ENCODE results near the gene LRRC27.

DNA sequence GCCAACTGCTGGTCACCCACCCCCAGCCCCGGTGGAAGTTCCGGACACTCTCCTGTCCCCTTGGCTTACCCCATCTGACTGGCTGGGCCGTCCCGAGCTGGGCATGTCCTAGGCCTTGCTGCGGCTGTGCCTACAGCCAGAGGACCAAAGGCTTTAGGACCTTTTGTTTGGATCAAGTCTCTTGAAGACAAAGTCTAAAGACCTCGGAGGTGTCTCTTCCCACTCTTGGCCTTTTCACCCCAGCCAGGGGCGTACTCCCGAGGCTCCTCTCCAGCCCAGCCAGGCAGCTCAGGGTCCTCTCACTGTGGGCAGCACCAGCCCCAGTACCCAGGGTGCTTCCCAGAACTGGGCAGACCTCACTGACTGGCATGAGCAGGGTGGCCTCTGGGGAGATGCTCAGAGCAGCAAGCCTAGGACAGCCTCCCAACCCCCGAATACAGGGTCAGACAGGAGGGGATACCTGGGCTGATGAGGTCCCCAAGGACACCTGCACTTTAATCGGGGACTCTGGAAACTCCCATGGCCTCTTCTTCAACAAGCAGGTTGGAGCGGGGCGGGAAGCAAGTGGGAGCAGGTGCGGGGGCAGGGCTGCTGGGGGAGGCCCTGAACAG, 62.3 kb downstream of the LRRC27 start:
- TF ChIP-seq, protein P1, sequence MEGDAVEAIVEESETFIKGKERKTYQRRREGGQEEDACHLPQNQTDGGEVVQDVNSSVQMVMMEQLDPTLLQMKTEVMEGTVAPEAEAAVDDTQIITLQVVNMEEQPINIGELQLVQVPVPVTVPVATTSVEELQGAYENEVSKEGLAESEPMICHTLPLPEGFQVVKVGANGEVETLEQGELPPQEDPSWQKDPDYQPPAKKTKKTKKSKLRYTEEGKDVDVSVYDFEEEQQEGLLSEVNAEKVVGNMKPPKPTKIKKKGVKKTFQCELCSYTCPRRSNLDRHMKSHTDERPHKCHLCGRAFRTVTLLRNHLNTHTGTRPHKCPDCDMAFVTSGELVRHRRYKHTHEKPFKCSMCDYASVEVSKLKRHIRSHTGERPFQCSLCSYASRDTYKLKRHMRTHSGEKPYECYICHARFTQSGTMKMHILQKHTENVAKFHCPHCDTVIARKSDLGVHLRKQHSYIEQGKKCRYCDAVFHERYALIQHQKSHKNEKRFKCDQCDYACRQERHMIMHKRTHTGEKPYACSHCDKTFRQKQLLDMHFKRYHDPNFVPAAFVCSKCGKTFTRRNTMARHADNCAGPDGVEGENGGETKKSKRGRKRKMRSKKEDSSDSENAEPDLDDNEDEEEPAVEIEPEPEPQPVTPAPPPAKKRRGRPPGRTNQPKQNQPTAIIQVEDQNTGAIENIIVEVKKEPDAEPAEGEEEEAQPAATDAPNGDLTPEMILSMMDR (conservative IDR thresholded peaks at IDR 0.05; ENCODE audit: low read depth, low read length), result no peak
- TF ChIP-seq RAD21 (IDR thresholded peaks at IDR 0.05; ENCODE audit: low read length) (no peak), MAFK (IDR thresholded peaks at IDR 0.05; ENCODE audit: low read depth, low read length) (no peak), FOS (IDR thresholded peaks at IDR 0.05; ENCODE audit: low read depth, low read length) (no peak), BHLHE40 (IDR thresholded peaks at IDR 0.05; ENCODE audit: low read depth, low read length) (no peak), POLR2A (IDR thresholded peaks at IDR 0.05; ENCODE audit: low read depth, low read length) (no peak)
- TF ChIP-seq, protein P2, sequence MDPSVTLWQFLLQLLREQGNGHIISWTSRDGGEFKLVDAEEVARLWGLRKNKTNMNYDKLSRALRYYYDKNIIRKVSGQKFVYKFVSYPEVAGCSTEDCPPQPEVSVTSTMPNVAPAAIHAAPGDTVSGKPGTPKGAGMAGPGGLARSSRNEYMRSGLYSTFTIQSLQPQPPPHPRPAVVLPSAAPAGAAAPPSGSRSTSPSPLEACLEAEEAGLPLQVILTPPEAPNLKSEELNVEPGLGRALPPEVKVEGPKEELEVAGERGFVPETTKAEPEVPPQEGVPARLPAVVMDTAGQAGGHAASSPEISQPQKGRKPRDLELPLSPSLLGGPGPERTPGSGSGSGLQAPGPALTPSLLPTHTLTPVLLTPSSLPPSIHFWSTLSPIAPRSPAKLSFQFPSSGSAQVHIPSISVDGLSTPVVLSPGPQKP (IDR thresholded peaks at IDR 0.05; ENCODE audit: borderline replicate concordance, low read depth, low read length), result no peak
- TF ChIP-seq, protein P3, sequence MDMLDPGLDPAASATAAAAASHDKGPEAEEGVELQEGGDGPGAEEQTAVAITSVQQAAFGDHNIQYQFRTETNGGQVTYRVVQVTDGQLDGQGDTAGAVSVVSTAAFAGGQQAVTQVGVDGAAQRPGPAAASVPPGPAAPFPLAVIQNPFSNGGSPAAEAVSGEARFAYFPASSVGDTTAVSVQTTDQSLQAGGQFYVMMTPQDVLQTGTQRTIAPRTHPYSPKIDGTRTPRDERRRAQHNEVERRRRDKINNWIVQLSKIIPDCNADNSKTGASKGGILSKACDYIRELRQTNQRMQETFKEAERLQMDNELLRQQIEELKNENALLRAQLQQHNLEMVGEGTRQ (IDR thresholded peaks at IDR 0.05; ENCODE audit: low read depth, low read length), result no peak
